Thoracic aorta (tissue), 2 donors: ENCODE measurements around the gene MYPOP. TPM values are rescaled to one million over a fixed set of nuclear protein-coding genes. Genes with fewer than 3 reads are reported as not detected.

Experiments
- ATAC-seq: fragments of 150-250 bp; one replicate; pipeline ENCODE4 v1.8.0; 2017; ENCODE audit warnings: low read depth; ENCODE audit not compliant: insufficient number of reproducible peaks, low FRiP score
- DNase-seq: peaks from one replicate; pipeline ENCODE4 v3.0.0-alpha.2; 2020; ENCODE audit warnings: low spot score
- H3K27ac ChIP-seq, 2 donors: fragments of 200-600 bp; sonication (generic); 1 replicate in 1 of 2; 2 replicates in 1 of 2; pipeline ENCODE4 v1.5.1; 2016; ENCODE audit warnings: mild to moderate bottlenecking in 2 of 2, moderate library complexity in 2 of 2
- H3K27me3 ChIP-seq: fragments of 200-600 bp; sonication (generic); replicated peaks from 2 replicates; pipeline ENCODE4 v1.6.0; 2016; ENCODE audit warnings: mild to moderate bottlenecking; ENCODE audit not compliant: insufficient read depth
- H3K36me3 ChIP-seq: fragments of 200-600 bp; sonication (generic); one replicate; pipeline ENCODE4 v1.5.1; 2016
- H3K4me1 ChIP-seq, 2 donors: fragments of 200-600 bp; sonication (generic); 1 replicate in 1 of 2; 2 replicates in 1 of 2; pipeline versions ENCODE4 v1.5.1 to v1.6.0; 2016; ENCODE audit warnings: low read depth in 2 of 2, mild to moderate bottlenecking in 1 of 2; ENCODE audit not compliant: control insufficient read depth in 1 of 2
- H3K4me3 ChIP-seq: fragments of 200-600 bp; sonication (generic); 2 replicates; pipeline ENCODE4 v1.5.1; 2016; ENCODE audit warnings: mild to moderate bottlenecking
- H3K9me3 ChIP-seq: fragments of 200-600 bp; sonication (generic); 2 replicates; pipeline ENCODE4 v1.5.1; 2016
- total RNA-seq, 2 donors: library from RNA; depleted of rRNA; stranded (reverse); fragments of >200 nt; gene quantifications; one replicate each; pipeline versions ENCODE4 v1.1.0 to v1.2.3, GENCODE V29; 2016
- TF ChIP-seq, protein P1 (sequence below): fragments of 200-600 bp; sonication (generic); IDR thresholded peaks from one replicate; pipeline ENCODE4 v1.5.1; 2019; ENCODE audit warnings: antibody characterized with exemption

MYPOP gene
- total RNA-seq, 2 donors from 2014 or later = 6.1 to 8.8 TPM

DNA sequence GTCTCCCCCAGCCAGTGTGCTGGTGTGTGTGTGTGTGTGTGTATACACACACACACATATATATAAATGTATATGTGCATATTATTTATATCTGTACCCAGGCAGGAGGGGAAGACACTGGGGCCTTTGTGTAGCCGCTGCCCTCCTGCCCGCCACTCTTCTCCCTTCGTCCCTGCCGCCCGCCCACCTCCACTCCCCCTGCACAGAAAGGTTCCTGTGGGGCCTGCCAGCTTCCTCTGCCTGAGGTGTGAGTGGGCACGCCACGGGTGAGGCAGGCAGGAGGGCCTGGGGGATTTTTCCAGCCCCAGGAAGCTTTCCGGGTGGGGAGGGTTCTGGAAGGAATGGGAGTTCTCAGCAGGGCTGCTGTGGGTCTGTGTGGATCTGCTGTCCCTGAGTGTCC lies 23.4 kb downstream of the MYPOP start:
- H3K27ac ChIP-seq = no peak overlapping the region

DNA sequence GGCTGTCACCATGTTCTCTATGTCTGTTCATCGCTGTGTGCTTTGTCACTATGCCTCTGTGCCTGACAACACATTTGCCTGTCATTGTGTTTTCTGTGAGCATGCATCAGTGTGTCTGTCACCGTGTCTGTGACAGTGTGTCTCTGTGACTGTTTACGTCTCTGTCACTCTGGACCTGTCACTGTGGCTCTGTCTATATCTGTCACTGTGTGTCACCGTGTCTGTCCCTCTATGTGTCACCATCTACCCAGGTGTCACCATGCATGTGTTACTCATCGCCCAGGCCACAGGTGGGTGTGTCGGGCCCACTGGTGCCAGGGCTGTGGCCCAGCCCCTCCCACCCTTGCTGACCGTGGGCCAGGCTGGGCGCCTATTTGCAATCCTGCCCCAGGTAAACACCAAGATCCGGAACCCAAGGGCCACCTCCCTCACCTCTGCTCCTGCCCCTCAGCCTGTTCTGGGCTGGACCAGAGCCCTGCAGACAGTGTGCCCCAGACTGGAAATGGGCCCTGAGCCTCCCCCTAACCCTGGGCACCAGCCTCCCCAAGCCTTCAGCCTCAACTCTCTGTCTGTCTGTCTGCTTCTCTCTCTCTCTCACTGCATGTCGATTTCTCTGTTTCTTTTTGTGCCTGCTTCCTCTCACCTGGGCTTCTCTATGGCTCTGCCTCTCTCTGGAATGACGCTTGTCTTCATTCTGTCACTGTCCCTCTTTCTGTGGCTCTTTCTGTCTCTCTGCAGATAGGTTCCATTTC lies 24.2 kb downstream of the MYPOP start:
- no peak overlapping the region for H3K4me3 ChIP-seq
- ATAC-seq = no peak
- H3K36me3 ChIP-seq = no peaks in the 10 kb centered on the region
- TF ChIP-seq, protein P1, sequence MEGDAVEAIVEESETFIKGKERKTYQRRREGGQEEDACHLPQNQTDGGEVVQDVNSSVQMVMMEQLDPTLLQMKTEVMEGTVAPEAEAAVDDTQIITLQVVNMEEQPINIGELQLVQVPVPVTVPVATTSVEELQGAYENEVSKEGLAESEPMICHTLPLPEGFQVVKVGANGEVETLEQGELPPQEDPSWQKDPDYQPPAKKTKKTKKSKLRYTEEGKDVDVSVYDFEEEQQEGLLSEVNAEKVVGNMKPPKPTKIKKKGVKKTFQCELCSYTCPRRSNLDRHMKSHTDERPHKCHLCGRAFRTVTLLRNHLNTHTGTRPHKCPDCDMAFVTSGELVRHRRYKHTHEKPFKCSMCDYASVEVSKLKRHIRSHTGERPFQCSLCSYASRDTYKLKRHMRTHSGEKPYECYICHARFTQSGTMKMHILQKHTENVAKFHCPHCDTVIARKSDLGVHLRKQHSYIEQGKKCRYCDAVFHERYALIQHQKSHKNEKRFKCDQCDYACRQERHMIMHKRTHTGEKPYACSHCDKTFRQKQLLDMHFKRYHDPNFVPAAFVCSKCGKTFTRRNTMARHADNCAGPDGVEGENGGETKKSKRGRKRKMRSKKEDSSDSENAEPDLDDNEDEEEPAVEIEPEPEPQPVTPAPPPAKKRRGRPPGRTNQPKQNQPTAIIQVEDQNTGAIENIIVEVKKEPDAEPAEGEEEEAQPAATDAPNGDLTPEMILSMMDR = no peak
- no peaks in the 10 kb centered on the region for H3K27me3 ChIP-seq
- DNase-seq = no peak
- H3K9me3 ChIP-seq = no peaks in the 10 kb centered on the region
- H3K4me1 ChIP-seq = peaks cover 12 to 18% of the 10 kb centered on the region in 2 donors
- H3K27ac ChIP-seq = no peak overlapping the region

More for the DNA sequence above, 23.4 kb downstream of the MYPOP start:
- Histone ChIP-seq H3K36me3 (peaks cover 5% of the 10 kb centered on the region), H3K27me3 (no peaks in the 10 kb centered on the region), H3K4me3 (no peak overlapping the region), H3K9me3 (no peaks in the 10 kb centered on the region), H3K4me1 (peaks cover 18 to 25% of the 10 kb centered on the region in 2 donors)
- TF ChIP-seq, protein P1 = no peak
- ATAC-seq (no peak), DNase-seq (no peak)

DNA sequence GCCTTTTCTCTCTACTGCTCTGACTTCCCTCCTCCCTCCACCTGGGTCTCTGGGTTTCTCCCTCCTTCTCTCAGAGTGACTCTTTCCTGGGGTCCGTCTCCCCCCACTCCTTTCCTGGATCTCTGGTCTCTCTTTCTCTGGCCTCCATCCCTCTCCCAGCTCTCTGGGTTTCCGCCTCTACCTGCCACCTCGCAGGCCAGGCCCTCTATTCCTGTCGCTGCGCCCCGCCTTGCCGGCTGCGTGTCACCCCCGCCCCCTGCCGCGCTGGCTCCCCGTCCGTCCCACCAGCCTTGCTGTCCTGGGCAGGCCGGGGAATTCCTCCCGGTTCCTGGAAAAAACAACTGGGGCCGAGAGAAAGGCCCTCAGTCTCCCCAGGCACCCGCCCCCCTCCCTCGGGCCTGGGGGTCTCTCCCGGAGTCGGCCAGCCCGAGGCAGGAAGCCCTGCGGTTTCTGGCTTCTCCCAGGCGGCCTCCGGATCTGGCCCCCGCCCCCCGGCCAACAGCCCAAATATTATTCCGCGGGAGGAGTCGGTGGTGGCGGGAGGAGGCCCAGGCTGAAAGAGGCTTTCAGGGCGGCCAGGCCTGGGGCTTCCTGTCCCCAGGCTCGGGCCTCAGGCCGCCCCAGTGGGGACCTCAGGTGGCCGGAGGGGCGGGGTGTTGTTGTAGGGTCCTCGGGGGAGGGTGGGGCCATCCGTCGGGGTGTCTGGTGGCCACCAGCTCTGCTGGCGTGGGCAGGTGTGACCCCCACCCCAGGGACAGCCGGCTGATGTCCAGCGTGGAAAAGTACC lies 25.8 kb downstream of the MYPOP start:
- Histone ChIP-seq H3K27me3 (no peaks in the 10 kb centered on the region), H3K9me3 (no peaks in the 10 kb centered on the region), H3K27ac (no peak overlapping the region), H3K4me3 (peak overlapping the region; percentile 29), H3K36me3 (no peaks in the 10 kb centered on the region), H3K4me1 (peaks cover 5 to 9% of the 10 kb centered on the region in 2 donors)
- DNase-seq (no peak), ATAC-seq (no peak)
- TF ChIP-seq, protein P1 = no peak

DNA sequence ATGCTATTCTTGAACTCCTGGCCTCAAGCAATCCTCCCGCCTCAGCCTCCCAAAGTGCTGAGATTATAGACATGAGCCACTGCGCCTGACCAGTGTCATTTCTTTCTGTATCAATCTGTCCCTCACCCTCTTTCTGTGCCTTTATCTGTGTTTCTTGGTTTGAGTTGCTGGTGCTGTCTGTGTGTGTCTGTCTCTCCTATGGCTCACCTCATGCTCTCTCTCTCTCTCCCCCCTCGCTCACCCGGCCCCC lies 26.3 kb downstream of the MYPOP start:
- Histone ChIP-seq H3K27ac (no peak overlapping the region), H3K4me3 (no peak overlapping the region), H3K4me1 (peaks cover 5 to 9% of the 10 kb centered on the region in 2 donors), H3K9me3 (no peaks in the 10 kb centered on the region), H3K36me3 (no peaks in the 10 kb centered on the region), H3K27me3 (no peaks in the 10 kb centered on the region)
- TF ChIP-seq, protein P1 = no peak
- DNase-seq (no peak), ATAC-seq (no peak)

DNA sequence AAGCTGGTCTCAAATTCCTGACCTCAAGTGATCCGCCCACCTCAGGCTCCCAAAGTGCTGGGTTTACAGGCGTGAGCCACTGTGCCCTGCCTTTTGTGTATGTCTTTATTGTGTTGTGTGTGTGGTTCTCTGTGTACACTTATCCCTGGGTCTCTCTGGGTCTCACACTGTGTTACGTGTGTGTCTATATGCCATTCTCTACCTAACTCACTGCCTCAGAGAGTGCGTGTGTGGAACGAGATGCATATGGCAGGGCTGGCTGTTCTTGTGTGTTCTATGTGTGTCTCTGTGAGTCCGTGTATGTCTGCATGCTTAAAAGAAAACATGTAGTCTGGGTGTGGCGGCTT lies 27.8 kb downstream of the MYPOP start:
- Histone ChIP-seq H3K4me1 (peaks cover 5 to 9% of the 10 kb centered on the region in 2 donors), H3K27me3 (no peaks in the 10 kb centered on the region), H3K27ac (no peak overlapping the region), H3K36me3 (no peaks in the 10 kb centered on the region), H3K4me3 (no peak overlapping the region), H3K9me3 (no peaks in the 10 kb centered on the region)
- DNase-seq = no peak
- TF ChIP-seq, protein P1 = no peak
- ATAC-seq = no peak
